Measurements from ENCODE around the gene KDM5A.

Gene KDM5A

DNA sequence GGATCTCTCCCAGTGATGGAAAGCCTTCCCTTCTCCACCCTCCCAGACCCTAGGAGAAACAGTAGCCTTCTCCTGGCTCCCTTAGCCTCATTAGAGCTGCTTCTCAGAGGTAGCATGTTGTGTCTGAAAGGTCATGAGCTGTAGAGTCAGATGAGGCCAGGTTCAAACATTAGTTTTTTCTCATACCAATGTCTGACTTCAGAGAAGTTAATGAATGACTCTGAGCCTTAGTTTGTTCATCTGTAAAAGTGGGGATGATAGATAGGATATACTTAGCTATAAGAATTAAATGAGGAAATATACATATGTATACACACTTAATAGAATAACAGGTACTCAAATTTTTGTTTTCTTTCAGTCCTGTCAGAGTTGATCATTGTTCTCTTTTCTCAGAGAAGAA lies 127.0 kb downstream of the KDM5A start:
- Mint-ChIP-seq H3K36me3 (ENCODE audit: low read depth) (no peaks in the 10 kb centered on the region), H3K4me1 (peaks cover 47% of the 10 kb centered on the region), H3K9me3 (no peaks in the 10 kb centered on the region), H3K27me3 (ENCODE audit: low read depth, poor library complexity) (peaks cover 25% of the 10 kb centered on the region), H3K4me3 (peak overlapping the region; percentile 56), H3K27ac (peak overlapping the region; percentile 14)
- no peak for DNase-seq
- TF ChIP-seq, protein P1, sequence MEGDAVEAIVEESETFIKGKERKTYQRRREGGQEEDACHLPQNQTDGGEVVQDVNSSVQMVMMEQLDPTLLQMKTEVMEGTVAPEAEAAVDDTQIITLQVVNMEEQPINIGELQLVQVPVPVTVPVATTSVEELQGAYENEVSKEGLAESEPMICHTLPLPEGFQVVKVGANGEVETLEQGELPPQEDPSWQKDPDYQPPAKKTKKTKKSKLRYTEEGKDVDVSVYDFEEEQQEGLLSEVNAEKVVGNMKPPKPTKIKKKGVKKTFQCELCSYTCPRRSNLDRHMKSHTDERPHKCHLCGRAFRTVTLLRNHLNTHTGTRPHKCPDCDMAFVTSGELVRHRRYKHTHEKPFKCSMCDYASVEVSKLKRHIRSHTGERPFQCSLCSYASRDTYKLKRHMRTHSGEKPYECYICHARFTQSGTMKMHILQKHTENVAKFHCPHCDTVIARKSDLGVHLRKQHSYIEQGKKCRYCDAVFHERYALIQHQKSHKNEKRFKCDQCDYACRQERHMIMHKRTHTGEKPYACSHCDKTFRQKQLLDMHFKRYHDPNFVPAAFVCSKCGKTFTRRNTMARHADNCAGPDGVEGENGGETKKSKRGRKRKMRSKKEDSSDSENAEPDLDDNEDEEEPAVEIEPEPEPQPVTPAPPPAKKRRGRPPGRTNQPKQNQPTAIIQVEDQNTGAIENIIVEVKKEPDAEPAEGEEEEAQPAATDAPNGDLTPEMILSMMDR (IDR thresholded peaks at IDR 0.05) = no peak

DNA sequence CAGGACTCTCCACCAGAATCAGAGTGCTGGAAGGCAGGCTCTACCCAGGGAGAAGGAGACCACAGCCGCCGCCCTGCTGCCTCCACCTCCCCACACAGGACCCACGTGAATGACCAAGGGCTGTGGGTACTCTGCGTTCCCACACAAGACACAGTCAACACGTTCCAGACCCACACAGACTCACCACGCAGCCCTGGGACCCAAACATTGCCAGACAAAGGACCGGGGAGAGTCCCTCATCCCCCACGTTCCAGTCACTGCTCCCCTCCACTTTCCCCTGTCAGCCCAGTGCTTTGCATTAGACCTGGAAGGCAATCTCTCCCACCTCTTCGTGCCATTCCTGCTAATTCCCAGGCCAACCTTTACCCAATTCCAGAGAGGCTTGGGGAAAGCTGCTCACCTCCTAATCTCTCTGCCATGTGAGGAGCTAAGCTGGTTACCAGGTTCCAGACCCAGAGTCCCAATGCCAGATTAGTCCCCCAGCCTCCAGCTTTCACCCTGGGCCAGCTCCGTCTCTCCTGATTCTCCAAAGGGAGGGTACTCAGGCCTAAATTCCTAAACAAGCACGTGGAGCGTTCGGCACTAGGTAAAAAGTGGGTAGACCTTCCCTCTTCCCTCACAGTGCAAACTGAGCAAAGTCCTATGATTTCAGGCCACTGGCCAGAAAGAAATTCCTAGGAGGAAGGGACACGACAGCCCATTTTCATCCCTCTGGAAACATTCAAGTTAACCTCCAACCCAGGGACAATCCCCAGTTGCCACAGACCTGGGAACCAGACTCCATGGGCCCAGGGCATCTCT lies 131.4 kb downstream of the KDM5A start:
- Mint-ChIP-seq H3K4me3 (no peak overlapping the region), H3K27me3 (ENCODE audit: low read depth, poor library complexity) (peaks cover 38% of the 10 kb centered on the region), H3K4me1 (peaks cover 72% of the 10 kb centered on the region), H3K27ac (no peak overlapping the region), H3K9me3 (no peaks in the 10 kb centered on the region), H3K36me3 (ENCODE audit: low read depth) (no peaks in the 10 kb centered on the region)
- TF ChIP-seq, protein P1 (IDR thresholded peaks at IDR 0.05) = no peak
- DNase-seq = no peak

DNA sequence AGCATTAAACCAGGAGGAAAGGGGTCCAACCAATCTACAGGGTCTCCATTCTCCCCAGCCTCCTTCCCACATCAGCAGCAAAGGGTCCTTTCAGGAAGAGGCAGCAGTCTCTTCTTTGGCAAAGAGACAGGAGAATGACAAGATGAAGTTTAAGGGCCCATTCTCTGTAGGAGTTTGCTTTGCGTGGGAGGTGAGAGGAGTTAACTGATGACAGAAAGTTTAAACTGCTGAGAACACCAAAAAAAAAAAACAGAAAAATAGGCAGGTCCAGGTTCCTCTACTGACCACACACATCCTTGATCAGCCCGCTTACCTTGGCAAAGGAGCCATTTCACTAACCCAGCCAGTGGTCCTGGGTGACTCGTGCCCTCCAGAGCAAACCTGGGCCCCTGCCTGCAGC lies 132.2 kb downstream of the KDM5A start:
- Mint-ChIP-seq H3K4me3 (peak overlapping the region; percentile 13), H3K4me1 (peaks cover 72% of the 10 kb centered on the region)

DNA sequence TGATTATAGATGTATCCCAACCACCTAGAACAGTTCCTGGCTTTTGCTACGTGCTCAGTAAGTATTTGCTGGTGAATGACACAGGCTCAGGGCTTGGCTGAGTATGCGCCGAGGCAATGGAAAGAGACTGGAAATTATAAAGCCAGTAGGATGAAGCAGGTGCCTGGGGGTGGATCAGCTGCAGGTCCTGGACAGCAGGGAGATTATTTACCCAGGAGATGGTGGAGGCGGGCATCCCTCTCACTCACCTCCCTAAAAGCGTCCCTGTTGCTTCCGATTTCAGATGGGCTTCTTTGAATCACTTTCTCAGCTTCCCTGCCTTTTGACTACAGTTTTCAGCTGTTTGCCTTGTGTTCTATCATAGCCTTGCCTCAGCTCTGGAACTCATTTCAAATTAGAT lies 132.9 kb downstream of the KDM5A start:
- TF ChIP-seq, protein P1 (IDR thresholded peaks at IDR 0.05) = no peak
- no peak for DNase-seq
- no peaks in the 10 kb centered on the region for H3K9me3 Mint-ChIP-seq
- no peaks in the 10 kb centered on the region for H3K36me3 Mint-ChIP-seq (ENCODE audit: low read depth)
- peaks cover 38% of the 10 kb centered on the region for H3K27me3 Mint-ChIP-seq (ENCODE audit: low read depth, poor library complexity)
- H3K27ac Mint-ChIP-seq = no peak overlapping the region
- H3K4me3 Mint-ChIP-seq = no peak overlapping the region
- peaks cover 72% of the 10 kb centered on the region for H3K4me1 Mint-ChIP-seq

More for the DNA sequence above, 132.2 kb downstream of the KDM5A start:
- Mint-ChIP-seq H3K27me3 (ENCODE audit: low read depth, poor library complexity) (peaks cover 38% of the 10 kb centered on the region), H3K27ac (no peak overlapping the region), H3K9me3 (no peaks in the 10 kb centered on the region), H3K36me3 (ENCODE audit: low read depth) (no peaks in the 10 kb centered on the region)
- TF ChIP-seq, protein P1 (IDR thresholded peaks at IDR 0.05) = no peak
- no peak for DNase-seq

DNA sequence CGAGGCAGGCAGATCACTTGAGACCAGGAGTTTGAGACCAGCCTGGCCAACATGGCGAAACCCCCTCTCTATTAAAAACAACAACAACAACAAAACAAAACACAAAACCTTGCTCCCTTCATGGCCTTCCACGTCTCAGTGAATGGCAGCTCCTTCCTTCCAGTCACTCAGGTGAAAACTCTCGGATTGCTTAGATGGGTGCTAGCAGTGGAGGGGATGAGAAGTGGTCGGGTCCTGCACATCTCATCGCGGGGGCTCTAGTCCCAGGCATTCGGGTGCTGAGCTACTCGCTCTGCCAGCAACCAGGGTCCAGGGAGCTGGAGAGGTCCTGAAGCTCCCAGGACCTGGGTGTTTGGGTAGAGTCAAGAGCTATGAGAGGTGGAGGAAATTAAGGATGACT lies 134.2 kb downstream of the KDM5A start:
- TF ChIP-seq, protein P1 (IDR thresholded peaks at IDR 0.05) = no peak
- H3K9me3 Mint-ChIP-seq = no peaks in the 10 kb centered on the region
- H3K27me3 Mint-ChIP-seq (ENCODE audit: low read depth, poor library complexity) = peaks cover 35% of the 10 kb centered on the region
- H3K4me3 Mint-ChIP-seq = peak overlapping the region; percentile 7
- H3K4me1 Mint-ChIP-seq = peaks cover 65% of the 10 kb centered on the region
- H3K36me3 Mint-ChIP-seq (ENCODE audit: low read depth) = no peaks in the 10 kb centered on the region
- H3K27ac Mint-ChIP-seq = no peak overlapping the region
- DNase-seq = no peak

DNA sequence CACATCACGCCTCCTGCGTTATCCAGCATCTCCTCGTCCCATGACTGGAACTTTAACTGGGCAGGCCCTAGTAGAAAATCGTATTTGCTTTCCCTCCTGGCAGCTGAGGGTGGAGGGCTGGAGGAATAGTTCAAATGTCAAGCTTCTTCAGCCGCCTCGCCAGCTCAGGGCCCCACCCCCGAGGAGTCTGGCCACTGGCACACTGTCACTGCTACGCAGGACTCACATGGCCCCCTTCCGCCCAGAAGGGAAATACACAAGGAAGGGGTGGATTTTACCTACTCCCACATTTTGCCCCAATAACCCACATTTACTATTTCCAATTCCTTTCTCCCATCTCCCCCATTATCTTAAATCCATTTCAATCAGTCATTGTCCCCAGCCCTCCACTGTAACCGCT lies 135.1 kb downstream of the KDM5A start:
- H3K4me1 Mint-ChIP-seq = peaks cover 65% of the 10 kb centered on the region
- peaks cover under 1% of the 10 kb centered on the region for H3K9me3 Mint-ChIP-seq
- H3K27ac Mint-ChIP-seq = no peak overlapping the region
- peak; percentile 30 for DNase-seq
- no peaks in the 10 kb centered on the region for H3K36me3 Mint-ChIP-seq (ENCODE audit: low read depth)
- TF ChIP-seq, protein P1 (IDR thresholded peaks at IDR 0.05) = no peak
- H3K4me3 Mint-ChIP-seq = no peak overlapping the region
- H3K27me3 Mint-ChIP-seq (ENCODE audit: low read depth, poor library complexity) = peaks cover 32% of the 10 kb centered on the region
